HG03280 (cell line): ENCODE results near the gene NOL4L.
"Not testable (repeated sequence)": the region's sequence is repeated elsewhere in the genome, so short reads cannot be mapped to it uniquely, and the experiment has no call there.

ENCODE experiments used
- ATAC-seq: cut with Tn5 transposase; IDR thresholded peaks from one replicate; pipeline ENCODE4 v1.9.1; 2021; ENCODE audit warnings: mild to moderate bottlenecking, moderate library complexity; ENCODE audit not compliant: unreplicated experiment

NOL4L gene

GRCh38 chr20:32596681-32597252 is 11.6 kb upstream of the NOL4L start:
- no peak for ATAC-seq

- ATAC-seq = no peak
Observed at GRCh38 chr20:32595143-32595542, 10.0 kb upstream of the NOL4L start.

GRCh38 chr20:32594669-32595068 is 9.5 kb upstream of the NOL4L start:
- ATAC-seq = not testable (repeated sequence)

GRCh38 chr20:32594204-32594603 is 9.1 kb upstream of the NOL4L start:
- ATAC-seq = no peak

- ATAC-seq = not testable (repeated sequence)
Observed at GRCh38 chr20:32592616-32593015, 7.5 kb upstream of the NOL4L start.

GRCh38 chr20:32592022-32592421 is 6.9 kb upstream of the NOL4L start:
- ATAC-seq = no peak

GRCh38 chr20:32589769-32590168 is 4.6 kb upstream of the NOL4L start:
- ATAC-seq = no peak

GRCh38 chr20:32589256-32589655 is 4.1 kb upstream of the NOL4L start:
- ATAC-seq = no peak

- ATAC-seq = no peak
Observed at GRCh38 chr20:32588040-32588439, 2.9 kb upstream of the NOL4L start.

GRCh38 chr20:32586291-32586690 is 1.2 kb upstream of the NOL4L start:
- ATAC-seq = no peak

GRCh38 chr20:32585586-32586127 is 524 bp upstream of the NOL4L start:
- ATAC-seq = no peak

GRCh38 chr20:32583581-32584070 is 1.5 kb downstream of the NOL4L start:
- no peak for ATAC-seq

GRCh38 chr20:32582659-32583580 is 2.2 kb downstream of the NOL4L start:
- ATAC-seq = no peak

GRCh38 chr20:32581839-32582658 is 3.1 kb downstream of the NOL4L start:
- ATAC-seq = no peak

GRCh38 chr20:32580970-32581838 is 3.9 kb downstream of the NOL4L start:
- ATAC-seq = no peak

GRCh38 chr20:32580219-32580969 is 4.7 kb downstream of the NOL4L start:
- ATAC-seq = no peak

- no peak for ATAC-seq
Observed at GRCh38 chr20:32578840-32579390, 6.2 kb downstream of the NOL4L start.

GRCh38 chr20:32578062-32578461 is 7.1 kb downstream of the NOL4L start:
- not testable (repeated sequence) for ATAC-seq

- ATAC-seq = no peak
Observed at GRCh38 chr20:32577657-32578056, 7.5 kb downstream of the NOL4L start.
